SK-N-SH treated with all-trans-retinoic acid at 6 μM for 48 hours (cell line): Measurements from ENCODE around the gene MAPK8.

Experiments
- ARNTL ChIP-seq: fragments of 450-650 bp; formaldehyde crosslinking; IDR thresholded peaks from 2 replicates; pipeline ENCODE4 v1.5.0; 2020; ENCODE audit warnings: low read depth, mild to moderate bottlenecking, moderate library complexity, borderline replicate concordance
- CREB5 ChIP-seq: fragments of 250-450 bp; sonication (Bioruptor Pico); IDR thresholded peaks from 2 replicates; pipeline ENCODE4 v1.5.1; 2020; ENCODE audit warnings: low read depth, mild to moderate bottlenecking, moderate library complexity
- CSDC2 ChIP-seq: fragments of 250-450 bp; sonication (Bioruptor Pico); IDR thresholded peaks from 2 replicates; pipeline ENCODE4 v1.5.0; 2020; ENCODE audit warnings: mild to moderate bottlenecking, moderate library complexity
- CSRNP3 ChIP-seq: fragments of 250-450 bp; sonication (Bioruptor Pico); IDR thresholded peaks from 2 replicates; pipeline ENCODE4 v1.5.1; 2021; ENCODE audit warnings: mild to moderate bottlenecking, moderate library complexity
- OSR1 ChIP-seq: fragments of 250-450 bp; sonication (Bioruptor Pico); IDR thresholded peaks from 2 replicates; pipeline ENCODE4 v1.8.0; 2022; ENCODE audit warnings: moderate library complexity, mild to moderate bottlenecking, inconsistent platforms
- PATZ1 ChIP-seq: fragments of 250-450 bp; sonication (Bioruptor Pico); IDR thresholded peaks from 2 replicates; pipeline ENCODE4 v1.8.0; 2020; ENCODE audit warnings: mild to moderate bottlenecking, moderate library complexity, borderline replicate concordance
- PPARA ChIP-seq: fragments of 250-450 bp; sonication (Bioruptor Pico); IDR thresholded peaks from 2 replicates; pipeline ENCODE4 v1.5.0; 2020; ENCODE audit warnings: mild to moderate bottlenecking, borderline replicate concordance
- SNAI2 ChIP-seq: fragments of 250-450 bp; sonication (Bioruptor Pico); IDR thresholded peaks from 2 replicates; pipeline ENCODE4 v1.5.0; 2020; ENCODE audit warnings: mild to moderate bottlenecking, moderate library complexity
- TSHZ2 ChIP-seq: fragments of 250-450 bp; sonication (Bioruptor Pico); IDR thresholded peaks from 2 replicates; pipeline ENCODE4 v1.5.0; 2020; ENCODE audit warnings: mild to moderate bottlenecking, moderate library complexity
- ZFP3 ChIP-seq: fragments of 250-450 bp; sonication (Bioruptor Pico); IDR thresholded peaks from 2 replicates; pipeline ENCODE4 v1.5.0; 2020; ENCODE audit warnings: mild to moderate bottlenecking, moderate library complexity
- ZFP30 ChIP-seq: fragments of 450-650 bp; formaldehyde crosslinking; IDR thresholded peaks from 2 replicates; pipeline ENCODE4 v1.5.0; 2022; ENCODE audit warnings: mild to moderate bottlenecking, moderate library complexity
- ZNF565 ChIP-seq: fragments of 450-650 bp; formaldehyde crosslinking; conservative IDR thresholded peaks from 2 replicates; pipeline ENCODE4 v1.5.0; 2020; ENCODE audit warnings: low read depth, mild to moderate bottlenecking, moderate library complexity

GRCh38 chr10:48307711-48308018 is 1.2 kb downstream of the MAPK8 start:
- no peak for TF ChIP-seq CSDC2
- no peak for TF ChIP-seq OSR1
- no peak for TF ChIP-seq ARNTL (CRISPR knock-in tag)
- no peak for TF ChIP-seq CREB5 (CRISPR knock-in tag)
- TF ChIP-seq PATZ1 (CRISPR knock-in tag) = no peak
- no peak for TF ChIP-seq PPARA
- no peak for TF ChIP-seq ZFP3 (CRISPR knock-in tag)
- no peak for TF ChIP-seq SNAI2 (CRISPR knock-in tag)
- no peak for TF ChIP-seq TSHZ2
- no peak for TF ChIP-seq CSRNP3 (CRISPR knock-in tag)
- no peak for TF ChIP-seq ZNF565 (CRISPR knock-in tag)
- no peak for TF ChIP-seq ZFP30 (CRISPR knock-in tag)
